ENCODE results near the gene LRP10. TPM values are rescaled to one million over a fixed set of nuclear protein-coding genes. Genes with fewer than 3 reads are reported as not detected.
A peak's percentile ranks its signal among the peaks of the same experiment; 100 is the strongest.
"Not testable (repeated sequence)": the region's sequence is repeated elsewhere in the genome, so short reads cannot be mapped to it uniquely, and the experiment has no call there.

The LRP10 gene
- polyA plus RNA-seq, 3 donors = 71.4 to 94.4 (median 83.1) TPM

- no peak for DNase-seq (ENCODE audit: extremely low read depth in 1 of 11, low read depth in 9 of 11, low spot score in 4 of 11)
Measured at GRCh38 chr14:22838631-22839041, 32.9 kb upstream of the LRP10 start.

GRCh38 chr14:22839159-22839779 lies 32.3 kb upstream of the LRP10 start:
- DNase-seq (ENCODE audit: extremely low read depth in 1 of 11, low read depth in 9 of 11, low spot score in 4 of 11) = no peak

GRCh38 chr14:22841311-22841710 lies 30.2 kb upstream of the LRP10 start:
- no peak for DNase-seq (ENCODE audit: extremely low read depth in 1 of 11, low read depth in 9 of 11, low spot score in 4 of 11)

GRCh38 chr14:22841769-22842168 lies 29.8 kb upstream of the LRP10 start:
- DNase-seq (ENCODE audit: extremely low read depth in 1 of 11, low read depth in 9 of 11, low spot score in 4 of 11) = no peak

GRCh38 chr14:22842211-22843122 lies 29.1 kb upstream of the LRP10 start:
- no peak for DNase-seq (ENCODE audit: extremely low read depth in 1 of 11, low read depth in 9 of 11, low spot score in 4 of 11)

- no peak for DNase-seq (ENCODE audit: extremely low read depth in 1 of 11, low read depth in 9 of 11, low spot score in 4 of 11)
Measured at GRCh38 chr14:22843123-22843925, 28.2 kb upstream of the LRP10 start.

GRCh38 chr14:22844221-22845102 lies 27.1 kb upstream of the LRP10 start:
- no peak for DNase-seq (ENCODE audit: extremely low read depth in 1 of 11, low read depth in 9 of 11, low spot score in 4 of 11)

GRCh38 chr14:22845103-22845394 lies 26.5 kb upstream of the LRP10 start:
- no peak for DNase-seq (ENCODE audit: extremely low read depth in 1 of 11, low read depth in 9 of 11, low spot score in 4 of 11)

GRCh38 chr14:22845821-22846625 lies 25.5 kb upstream of the LRP10 start:
- no peak for DNase-seq (ENCODE audit: extremely low read depth in 1 of 11, low read depth in 9 of 11, low spot score in 4 of 11)

- DNase-seq (ENCODE audit: extremely low read depth in 1 of 11, low read depth in 9 of 11, low spot score in 4 of 11) = no peak
Measured at GRCh38 chr14:22846811-22847307, 24.7 kb upstream of the LRP10 start.

GRCh38 chr14:22847661-22848341 lies 23.7 kb upstream of the LRP10 start:
- DNase-seq (ENCODE audit: extremely low read depth in 1 of 11, low read depth in 9 of 11, low spot score in 4 of 11) = no peak

- peak in 5 of 11 donors; percentile 59 to 82 (median 68) for DNase-seq (ENCODE audit: extremely low read depth in 1 of 11, low read depth in 9 of 11, low spot score in 4 of 11)
Measured at GRCh38 chr14:22848351-22849164, 23.0 kb upstream of the LRP10 start.

- no peak for DNase-seq (ENCODE audit: extremely low read depth in 1 of 11, low read depth in 9 of 11, low spot score in 4 of 11)
Measured at GRCh38 chr14:22849212-22849819, 22.2 kb upstream of the LRP10 start.

GRCh38 chr14:22850944-22851764 lies 20.4 kb upstream of the LRP10 start:
- no peak for DNase-seq (ENCODE audit: extremely low read depth in 1 of 11, low read depth in 9 of 11, low spot score in 4 of 11)

- not testable (repeated sequence) for DNase-seq (ENCODE audit: extremely low read depth in 1 of 11, low read depth in 9 of 11, low spot score in 4 of 11)
Measured at GRCh38 chr14:22852178-22852577, 19.4 kb upstream of the LRP10 start.

All from renal cortex interstitium (tissue), 11 donors.